Muscle layer of duodenum (tissue), 2 donors: Measurements from ENCODE around the gene ZNF445.

Experiments used
- H3K27ac ChIP-seq: one replicate; pipeline ENCODE4 v1.7.0; 2013; ENCODE audit warnings: mild to moderate bottlenecking, low read length
- H3K27me3 ChIP-seq: one replicate; pipeline ENCODE4 v1.7.0; 2013; ENCODE audit warnings: low read depth, mild to moderate bottlenecking, control low read depth, low read length
- H3K36me3 ChIP-seq, 2 donors: one replicate each; pipeline ENCODE4 v1.7.0; 2013; ENCODE audit warnings: low read length in 2 of 2, control low read depth in 1 of 2, mild to moderate bottlenecking in 1 of 2; ENCODE audit not compliant: insufficient read depth in 2 of 2, control insufficient read depth in 1 of 2
- H3K4me1 ChIP-seq, 2 donors: one replicate each; pipeline ENCODE4 v1.7.0; 2013; ENCODE audit warnings: low read length in 2 of 2, mild to moderate bottlenecking in 2 of 2, control low read depth in 1 of 2, moderate library complexity in 1 of 2; ENCODE audit not compliant: insufficient read depth in 2 of 2, control insufficient read depth in 1 of 2
- H3K4me3 ChIP-seq, 2 donors: one replicate each; pipeline ENCODE4 v1.7.0; 2013; ENCODE audit warnings: low read length in 2 of 2, low read depth in 1 of 2, mild to moderate bottlenecking in 1 of 2
- H3K9me3 ChIP-seq, 2 donors: one replicate each; pipeline ENCODE4 v1.7.0; 2013; ENCODE audit warnings: low read length in 2 of 2, control low read depth in 1 of 2, mild to moderate bottlenecking in 1 of 2; ENCODE audit not compliant: control insufficient read depth in 1 of 2
- donor health status: healthy.

Gene ZNF445

GRCh38 chr3:44396200-44397171 lies 81.0 kb downstream of the ZNF445 start:
- Histone ChIP-seq H3K4me3 (no peak overlapping the region), H3K27me3 (no peaks in the 10 kb centered on the region), H3K4me1 (no peaks in the 10 kb centered on the region), H3K36me3 (peaks cover 6 to 24% of the 10 kb centered on the region in 2 donors), H3K27ac (no peak overlapping the region), H3K9me3 (no peaks in the 10 kb centered on the region)

DNA sequence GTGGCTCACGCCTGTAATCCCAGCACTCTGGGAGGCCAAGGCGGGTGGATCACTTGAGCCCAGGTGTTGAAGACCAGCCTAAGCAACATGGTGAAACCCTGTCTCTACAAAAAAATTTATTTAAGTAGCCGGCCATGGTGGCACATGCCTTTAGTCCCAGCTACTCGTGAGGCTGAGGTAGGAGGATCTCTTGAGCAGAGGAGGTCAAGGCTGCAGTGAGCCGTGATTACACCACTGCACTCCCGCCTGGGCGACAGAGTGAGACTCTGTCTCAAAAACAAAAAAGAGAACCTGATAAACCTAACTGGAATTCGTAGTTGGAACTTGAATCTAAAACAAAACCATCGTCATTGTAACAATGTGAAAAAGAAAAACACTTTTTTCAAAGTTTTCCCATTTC lies 81.8 kb downstream of the ZNF445 start:
- Histone ChIP-seq H3K36me3 (peaks cover 6 to 17% of the 10 kb centered on the region in 2 donors), H3K4me3 (no peak overlapping the region), H3K4me1 (no peaks in the 10 kb centered on the region), H3K27ac (no peak overlapping the region), H3K9me3 (no peaks in the 10 kb centered on the region), H3K27me3 (no peaks in the 10 kb centered on the region)

DNA sequence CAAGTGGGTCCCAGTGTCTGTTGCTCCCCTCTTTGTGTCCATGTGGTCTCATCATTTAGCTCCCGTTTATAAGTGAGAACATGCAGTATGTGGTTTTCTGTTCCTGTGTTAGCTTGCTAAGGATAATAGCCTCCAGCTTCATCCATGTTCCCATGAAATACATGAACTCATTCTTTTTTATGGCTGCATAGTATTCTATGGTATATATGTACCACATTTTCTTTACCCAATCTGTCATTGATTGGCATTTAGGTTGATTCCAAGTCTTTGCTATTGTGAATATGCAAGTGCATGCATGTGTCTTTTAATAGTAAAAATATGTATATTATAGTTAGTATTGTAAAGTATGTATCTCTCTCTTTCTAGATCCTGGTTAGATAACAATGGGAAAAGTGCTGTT lies 85.0 kb downstream of the ZNF445 start:
- Histone ChIP-seq H3K4me3 (no peak overlapping the region), H3K36me3 (peaks cover 6 to 16% of the 10 kb centered on the region in 2 donors), H3K27me3 (no peaks in the 10 kb centered on the region), H3K27ac (no peak overlapping the region), H3K9me3 (peaks cover 0 to under 1% of the 10 kb centered on the region in 2 donors), H3K4me1 (no peaks in the 10 kb centered on the region)

GRCh38 chr3:44387404-44387803 lies 90.1 kb downstream of the ZNF445 start:
- Histone ChIP-seq H3K27ac (no peak overlapping the region), H3K36me3 (peaks cover 0 to 13% of the 10 kb centered on the region in 2 donors), H3K4me3 (no peak overlapping the region), H3K9me3 (peaks cover 0 to 13% of the 10 kb centered on the region in 2 donors), H3K27me3 (no peaks in the 10 kb centered on the region), H3K4me1 (no peaks in the 10 kb centered on the region)
